ENCODE measurements around the gene ASH1L.
"Not testable (repeated sequence)": the region's sequence is repeated elsewhere in the genome, so short reads cannot be mapped to it uniquely, and the experiment has no call there.

DNA sequence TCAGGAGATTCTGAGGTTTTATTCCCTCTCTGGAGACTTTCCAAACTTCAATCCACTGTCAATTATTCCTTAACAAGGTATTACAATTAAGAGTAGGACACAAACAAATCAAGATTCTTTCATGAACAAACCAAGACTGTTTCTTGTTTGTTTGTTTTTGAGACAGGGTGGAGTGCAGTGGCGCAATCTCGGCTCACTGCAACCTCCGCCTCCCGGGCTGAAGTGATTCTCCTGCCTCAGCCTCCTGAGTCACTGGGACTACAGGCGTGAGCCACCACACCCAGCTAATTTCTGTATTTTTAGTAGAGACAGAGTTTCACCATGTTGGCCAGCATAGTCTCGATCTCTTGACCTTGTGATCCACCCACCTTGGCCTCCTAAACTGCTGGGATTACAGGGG lies 51.2 kb downstream of the ASH1L start:
- TF ChIP-seq, protein P1, sequence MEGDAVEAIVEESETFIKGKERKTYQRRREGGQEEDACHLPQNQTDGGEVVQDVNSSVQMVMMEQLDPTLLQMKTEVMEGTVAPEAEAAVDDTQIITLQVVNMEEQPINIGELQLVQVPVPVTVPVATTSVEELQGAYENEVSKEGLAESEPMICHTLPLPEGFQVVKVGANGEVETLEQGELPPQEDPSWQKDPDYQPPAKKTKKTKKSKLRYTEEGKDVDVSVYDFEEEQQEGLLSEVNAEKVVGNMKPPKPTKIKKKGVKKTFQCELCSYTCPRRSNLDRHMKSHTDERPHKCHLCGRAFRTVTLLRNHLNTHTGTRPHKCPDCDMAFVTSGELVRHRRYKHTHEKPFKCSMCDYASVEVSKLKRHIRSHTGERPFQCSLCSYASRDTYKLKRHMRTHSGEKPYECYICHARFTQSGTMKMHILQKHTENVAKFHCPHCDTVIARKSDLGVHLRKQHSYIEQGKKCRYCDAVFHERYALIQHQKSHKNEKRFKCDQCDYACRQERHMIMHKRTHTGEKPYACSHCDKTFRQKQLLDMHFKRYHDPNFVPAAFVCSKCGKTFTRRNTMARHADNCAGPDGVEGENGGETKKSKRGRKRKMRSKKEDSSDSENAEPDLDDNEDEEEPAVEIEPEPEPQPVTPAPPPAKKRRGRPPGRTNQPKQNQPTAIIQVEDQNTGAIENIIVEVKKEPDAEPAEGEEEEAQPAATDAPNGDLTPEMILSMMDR (IDR thresholded peaks at IDR 0.05; ENCODE audit: low read depth, low read length) = not testable (repeated sequence)
- TF ChIP-seq MYC (IDR thresholded peaks at IDR 0.05; ENCODE audit: low read depth, low read length); POLR2A (IDR thresholded peaks at IDR 0.05; ENCODE audit: extremely low read depth, insufficient read length): not testable (repeated sequence)
- TF ChIP-seq, protein P2, sequence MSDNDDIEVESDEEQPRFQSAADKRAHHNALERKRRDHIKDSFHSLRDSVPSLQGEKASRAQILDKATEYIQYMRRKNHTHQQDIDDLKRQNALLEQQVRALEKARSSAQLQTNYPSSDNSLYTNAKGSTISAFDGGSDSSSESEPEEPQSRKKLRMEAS (IDR thresholded peaks at IDR 0.05; ENCODE audit: low read depth, low read length) = not testable (repeated sequence)
